ENCODE measurements around the gene TIMD4. TPM values are rescaled to one million over a fixed set of nuclear protein-coding genes. Genes with fewer than 3 reads are reported as not detected.

The TIMD4 gene
- total RNA-seq, 1 donor from 2014 or later = not detected

DNA sequence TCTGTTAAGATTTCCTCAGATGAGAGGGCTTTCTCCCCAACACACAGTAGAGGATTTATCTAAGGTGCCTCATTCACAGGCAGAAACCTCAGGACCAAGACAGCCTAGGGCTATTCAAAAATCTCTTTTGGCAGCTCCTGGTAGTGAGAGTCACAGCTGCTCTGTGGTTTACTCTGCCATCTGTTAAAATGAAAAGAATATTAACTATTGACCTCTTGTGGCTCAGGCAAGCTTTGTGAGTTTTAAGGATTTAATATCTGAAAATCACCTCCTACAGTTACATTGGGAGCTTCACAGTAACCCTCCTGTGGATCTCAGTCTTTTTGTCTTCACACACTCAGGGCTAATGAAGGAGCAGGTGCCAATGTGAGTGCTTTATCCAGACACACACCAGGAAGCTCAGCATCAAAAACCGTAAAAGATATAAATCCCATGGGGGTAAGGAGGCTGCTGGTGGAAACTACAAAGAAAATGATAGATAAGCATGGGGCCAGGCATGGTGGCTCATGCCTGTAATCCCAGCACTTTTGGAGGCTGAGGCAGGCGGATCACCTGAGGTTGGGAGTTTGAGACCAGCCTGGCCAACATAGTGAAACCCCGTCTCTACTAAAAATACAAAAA, 83.3 kb downstream of the TIMD4 start:
- no peak overlapping the region for H3K4me3 Mint-ChIP-seq
- TF ChIP-seq, protein P1, sequence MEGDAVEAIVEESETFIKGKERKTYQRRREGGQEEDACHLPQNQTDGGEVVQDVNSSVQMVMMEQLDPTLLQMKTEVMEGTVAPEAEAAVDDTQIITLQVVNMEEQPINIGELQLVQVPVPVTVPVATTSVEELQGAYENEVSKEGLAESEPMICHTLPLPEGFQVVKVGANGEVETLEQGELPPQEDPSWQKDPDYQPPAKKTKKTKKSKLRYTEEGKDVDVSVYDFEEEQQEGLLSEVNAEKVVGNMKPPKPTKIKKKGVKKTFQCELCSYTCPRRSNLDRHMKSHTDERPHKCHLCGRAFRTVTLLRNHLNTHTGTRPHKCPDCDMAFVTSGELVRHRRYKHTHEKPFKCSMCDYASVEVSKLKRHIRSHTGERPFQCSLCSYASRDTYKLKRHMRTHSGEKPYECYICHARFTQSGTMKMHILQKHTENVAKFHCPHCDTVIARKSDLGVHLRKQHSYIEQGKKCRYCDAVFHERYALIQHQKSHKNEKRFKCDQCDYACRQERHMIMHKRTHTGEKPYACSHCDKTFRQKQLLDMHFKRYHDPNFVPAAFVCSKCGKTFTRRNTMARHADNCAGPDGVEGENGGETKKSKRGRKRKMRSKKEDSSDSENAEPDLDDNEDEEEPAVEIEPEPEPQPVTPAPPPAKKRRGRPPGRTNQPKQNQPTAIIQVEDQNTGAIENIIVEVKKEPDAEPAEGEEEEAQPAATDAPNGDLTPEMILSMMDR (IDR thresholded peaks at IDR 0.05; ENCODE audit: unreplicated experiment) = no peak

DNA sequence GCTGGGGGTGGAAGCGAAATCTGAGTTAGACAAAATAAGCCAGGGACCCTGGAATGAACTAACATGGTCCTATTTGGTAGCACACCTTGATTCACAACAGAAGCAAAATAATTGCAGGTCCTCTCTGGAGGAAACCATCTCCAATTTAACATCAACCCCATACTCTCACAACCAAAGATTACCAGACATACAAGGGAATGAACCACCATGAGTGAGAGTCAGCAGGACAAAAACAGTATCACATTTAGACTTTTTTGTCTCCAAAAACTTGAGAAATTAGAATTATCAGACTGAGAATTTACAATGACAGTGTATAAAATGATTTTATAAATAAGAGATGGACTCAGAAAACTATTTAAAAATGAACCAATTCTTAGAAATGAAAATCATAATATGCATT, 91.8 kb downstream of the TIMD4 start:
- H3K9me3 Mint-ChIP-seq = peaks cover 11% of the 10 kb centered on the region
- TF ChIP-seq, protein P1 (IDR thresholded peaks at IDR 0.05; ENCODE audit: unreplicated experiment) = no peak
- no peak overlapping the region for H3K27ac Mint-ChIP-seq
- H3K4me1 Mint-ChIP-seq = peaks cover 2% of the 10 kb centered on the region
- H3K36me3 Mint-ChIP-seq = no peaks in the 10 kb centered on the region
- no peaks in the 10 kb centered on the region for H3K27me3 Mint-ChIP-seq (ENCODE audit: low read depth)
- no peak for DNase-seq (ENCODE audit: low spot score in 2 of 2, unreplicated experiment in 2 of 2)
- no peak overlapping the region for H3K4me3 Mint-ChIP-seq

More for the DNA sequence above, 83.3 kb downstream of the TIMD4 start:
- Mint-ChIP-seq H3K27ac (no peak overlapping the region), H3K4me1 (no peaks in the 10 kb centered on the region), H3K9me3 (no peaks in the 10 kb centered on the region), H3K36me3 (no peaks in the 10 kb centered on the region), H3K27me3 (ENCODE audit: low read depth) (peaks cover 30% of the 10 kb centered on the region)
- no peak for DNase-seq (ENCODE audit: low spot score in 2 of 2, unreplicated experiment in 2 of 2)

DNA sequence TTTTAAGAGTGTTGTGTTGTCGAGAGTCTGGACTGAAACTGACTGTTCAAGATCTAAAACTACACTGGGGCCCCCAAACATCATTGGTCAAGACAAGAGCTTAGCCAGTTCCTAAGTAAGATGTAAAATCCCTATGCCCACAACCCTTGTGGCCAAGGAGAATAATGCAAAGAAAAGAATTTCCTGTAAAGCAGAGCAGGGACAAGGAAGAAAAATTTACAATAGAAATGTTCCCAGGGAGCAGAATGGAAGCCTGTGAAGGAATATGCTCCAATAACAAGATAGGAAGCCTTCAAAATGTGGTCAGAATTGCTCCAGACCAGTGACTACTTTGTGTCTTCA, 92.6 kb downstream of the TIMD4 start:
- Mint-ChIP-seq H3K4me1 (peaks cover 2% of the 10 kb centered on the region), H3K27ac (no peak overlapping the region), H3K9me3 (peaks cover 11% of the 10 kb centered on the region), H3K27me3 (ENCODE audit: low read depth) (no peaks in the 10 kb centered on the region), H3K36me3 (no peaks in the 10 kb centered on the region), H3K4me3 (no peak overlapping the region)
- TF ChIP-seq, protein P1 (IDR thresholded peaks at IDR 0.05; ENCODE audit: unreplicated experiment) = no peak
- DNase-seq (ENCODE audit: low spot score in 2 of 2, unreplicated experiment in 2 of 2) = no peak

Other genes starting within 250 kb of the TIMD4 start
- gene PPP1R2B, start 112.9 kb downstream of the TIMD4 start, total RNA-seq = 0.11 TPM in 1 of 3 replicates, not detected in the others
- 0.20 to 0.66 TPM (median 0.25 TPM) in 3 replicates for gene HAVCR1, start 95.9 kb upstream of the TIMD4 start, total RNA-seq
- gene HAVCR2, start 145.8 kb upstream of the TIMD4 start, total RNA-seq = 0.84 to 1.2 TPM (median 0.86 TPM) in 3 replicates
- 9.8 to 11.1 TPM (median 11.1 TPM) in 3 replicates for gene MED7, start 179.6 kb upstream of the TIMD4 start, total RNA-seq
- gene GARIN3, start 203.0 kb upstream of the TIMD4 start, total RNA-seq = not detected in 3 replicates
- 0.09 TPM in 1 of 3 replicates, not detected in the others for gene ITK, start 217.6 kb upstream of the TIMD4 start, total RNA-seq

Data from mesothelial cell of epicardium (in vitro differentiated cells).